A549 treated with AZD9567 at 1 μM for 4 hours (cell line): ENCODE results near the gene HHLA2. TPM values are rescaled to one million over a fixed set of nuclear protein-coding genes. Genes with fewer than 3 reads are reported as not detected.

Experiments used
- total RNA-seq: library from RNA; stranded (reverse); fragments of 200-300 nt; extraction: Qiagen RNA extraction; gene quantifications from 5 replicates; pipeline ENCODE4 v1.2.3, GENCODE V29; 2022; ENCODE audit not compliant: insufficient read depth

HHLA2 gene
- 0.05 to 0.19 TPM (median 0.06 TPM) in 3 of 5 replicates, not detected in the others for total RNA-seq

GRCh38 chr3:108296239-108296638 lies at the start of gene HHLA2:
TSS of gene HHLA2 (plus strand) at chr3:108296548. CDS start at chr3:108351814, 55,266 bp downstream.

Other genes starting within 250 kb of the HHLA2 start
- gene CD47, start 205.5 kb upstream of the HHLA2 start, total RNA-seq = 23.1 to 38.9 TPM (median 38.5 TPM) in 5 replicates
- 40.0 to 64.7 TPM (median 43.7 TPM) in 5 replicates for gene IFT57, start 74.1 kb upstream of the HHLA2 start, total RNA-seq
- gene MYH15, start 214.0 kb downstream of the HHLA2 start, total RNA-seq = 0.07 to 0.15 TPM (median 0.13 TPM) in 4 of 5 replicates, not detected in the other